HepG2 (cell line): Measurements from ENCODE around the gene EMC10. TPM values are rescaled to one million over a fixed set of nuclear protein-coding genes. Genes with fewer than 3 reads are reported as not detected.
A peak's percentile ranks its signal among the peaks of the same experiment; 100 is the strongest.

Experiments used
- DPF2 ChIP-seq: sonication (generic); formaldehyde crosslinking; IDR thresholded peaks from 2 replicates; pipeline ENCODE4 v1.4.0; 2020; ENCODE audit warnings: mild to moderate bottlenecking, low read depth, missing genetic modification reagents, borderline replicate concordance
- ELF1 ChIP-seq: sonication (generic); formaldehyde crosslinking; IDR thresholded peaks from 2 replicates; pipeline ENCODE4 v1.4.0; 2020; ENCODE audit warnings: missing genetic modification reagents
- ELF3 ChIP-seq: IDR thresholded peaks from 2 replicates; pipeline ENCODE4 v1.6.1; 2016; ENCODE audit warnings: missing genetic modification reagents, missing compliant biosample characterization
- FOXJ3 ChIP-seq: sonication (generic); formaldehyde crosslinking; IDR thresholded peaks from 2 replicates; pipeline ENCODE4 v1.4.0; 2020; ENCODE audit warnings: missing genetic modification reagents, mild to moderate bottlenecking, borderline replicate concordance
- KDM2A ChIP-seq: sonication (generic); formaldehyde crosslinking; IDR thresholded peaks from 2 replicates; pipeline ENCODE4 v1.4.0; 2020; ENCODE audit warnings: low read depth, missing genetic modification reagents, borderline replicate concordance
- MIER2 ChIP-seq: IDR thresholded peaks from 2 replicates; pipeline ENCODE4 v1.6.1; 2016; ENCODE audit warnings: missing biosample characterization, missing genetic modification reagents
- MXI1 ChIP-seq: IDR thresholded peaks from 3 replicates; pipeline ENCODE4 v1.6.1; 2012; ENCODE audit warnings: low read depth, low read length, inconsistent platforms, borderline replicate concordance
- PRMT3 ChIP-seq: sonication (generic); formaldehyde crosslinking; IDR thresholded peaks from 2 replicates; pipeline ENCODE4 v1.8.1; 2022; ENCODE audit warnings: low read depth, mild to moderate bottlenecking, moderate library complexity, missing genetic modification reagents, borderline replicate concordance
- RBFOX2 ChIP-seq: fragments of 200-400 bp; formaldehyde crosslinking; IDR thresholded peaks from 2 replicates; pipeline ENCODE4 v1.6.1; 2017; ENCODE audit warnings: low read depth, mild to moderate bottlenecking, low read length
- SCMH1 ChIP-seq: sonication (generic); formaldehyde crosslinking; IDR thresholded peaks from 2 replicates; pipeline ENCODE4 v1.9.0; 2021; ENCODE audit warnings: missing genetic modification reagents, mild to moderate bottlenecking, borderline replicate concordance
- SP2 ChIP-seq: sonication (generic); formaldehyde crosslinking; IDR thresholded peaks from 2 replicates; pipeline ENCODE4 v1.5.1; 2020; ENCODE audit warnings: mild to moderate bottlenecking, missing genetic modification reagents
- TOE1 ChIP-seq: sonication (generic); formaldehyde crosslinking; IDR thresholded peaks from 2 replicates; pipeline ENCODE4 v1.4.0; 2020; ENCODE audit warnings: mild to moderate bottlenecking, missing genetic modification reagents
- ZFY ChIP-seq: sonication (generic); formaldehyde crosslinking; IDR thresholded peaks from 2 replicates; pipeline ENCODE4 v1.4.0; 2020; ENCODE audit warnings: missing genetic modification reagents
- ZKSCAN8 ChIP-seq: IDR thresholded peaks from 2 replicates; pipeline ENCODE4 v1.6.1; 2016; ENCODE audit warnings: borderline replicate concordance, missing genetic modification reagents, missing compliant biosample characterization
- ZNF562 ChIP-seq: sonication (generic); formaldehyde crosslinking; IDR thresholded peaks from 2 replicates; pipeline ENCODE4 v1.8.0; 2022; ENCODE audit warnings: missing genetic modification reagents, borderline replicate concordance
- ZNF816 ChIP-seq: sonication (generic); formaldehyde crosslinking; IDR thresholded peaks from 2 replicates; pipeline ENCODE4 v1.8.0; 2022; ENCODE audit warnings: missing genetic modification reagents, mild to moderate bottlenecking, borderline replicate concordance
- ZNF879 ChIP-seq: sonication (generic); formaldehyde crosslinking; IDR thresholded peaks from 2 replicates; pipeline ENCODE4 v1.8.1; 2023; ENCODE audit warnings: missing genetic modification reagents
- ZSCAN31 ChIP-seq: sonication (generic); formaldehyde crosslinking; IDR thresholded peaks from 2 replicates; pipeline ENCODE4 v1.5.0; 2020; ENCODE audit warnings: low read depth, mild to moderate bottlenecking, missing genetic modification reagents
- polyA plus RNA-seq, 8 experiments: library from polyadenylated mRNA; depleted of rRNA in 3 of 8; stranded (reverse) in 7 of 8; unstranded in 1 of 8; fragments of >200 nt; fragmentation: Illumina TruSeq in 4 of 8; extraction: Trizol in 4 of 8; gene quantifications; 2 replicates each; pipeline versions ENCODE4 v1.2.1 to v1.2.3, GENCODE V29; 2011 to 2016; ENCODE audit warnings: low read depth in 4 of 8, missing spikeins in 1 of 8, mixed read lengths in 1 of 8; ENCODE audit not compliant: insufficient read depth in 1 of 8
- total RNA-seq, 5 experiments: library from RNA; depleted of rRNA; stranded (reverse); fragments of >200 nt; fragmentation: Illumina TruSeq; extraction: Trizol; gene quantifications; 2 replicates each; pipeline ENCODE4 v1.2.3, GENCODE V29; 2016; ENCODE audit warnings: low read depth in 1 of 5
- TF ChIP-seq, protein P1 (sequence below): sonication (generic); formaldehyde crosslinking; IDR thresholded peaks from 2 replicates; pipeline ENCODE4 v1.4.0; 2020; ENCODE audit warnings: missing genetic modification reagents
- TF ChIP-seq, protein P2 (sequence below): sonication (generic); formaldehyde crosslinking; IDR thresholded peaks from 2 replicates; pipeline ENCODE4 v1.9.0; 2022; ENCODE audit warnings: missing genetic modification reagents, mild to moderate bottlenecking, borderline replicate concordance
- TF ChIP-seq, protein P3 (sequence below): sonication (generic); formaldehyde crosslinking; conservative IDR thresholded peaks from 2 replicates; pipeline ENCODE4 v1.4.0; 2020; ENCODE audit warnings: missing genetic modification reagents
- TF ChIP-seq, protein P4 (sequence below): sonication (generic); formaldehyde crosslinking; IDR thresholded peaks from 2 replicates; pipeline ENCODE4 v1.4.0; 2020; ENCODE audit warnings: mild to moderate bottlenecking, missing genetic modification reagents
- TF ChIP-seq, protein P5 (sequence below): IDR thresholded peaks from 2 replicates; pipeline ENCODE4 v1.6.1; 2012; ENCODE audit warnings: inconsistent platforms

EMC10 gene
- total and polyA plus RNA-seq, 2 of the 13 experiments (the other 11 are each of a cell fraction or from before 2014, with no cell fraction given), result not detected

DNA sequence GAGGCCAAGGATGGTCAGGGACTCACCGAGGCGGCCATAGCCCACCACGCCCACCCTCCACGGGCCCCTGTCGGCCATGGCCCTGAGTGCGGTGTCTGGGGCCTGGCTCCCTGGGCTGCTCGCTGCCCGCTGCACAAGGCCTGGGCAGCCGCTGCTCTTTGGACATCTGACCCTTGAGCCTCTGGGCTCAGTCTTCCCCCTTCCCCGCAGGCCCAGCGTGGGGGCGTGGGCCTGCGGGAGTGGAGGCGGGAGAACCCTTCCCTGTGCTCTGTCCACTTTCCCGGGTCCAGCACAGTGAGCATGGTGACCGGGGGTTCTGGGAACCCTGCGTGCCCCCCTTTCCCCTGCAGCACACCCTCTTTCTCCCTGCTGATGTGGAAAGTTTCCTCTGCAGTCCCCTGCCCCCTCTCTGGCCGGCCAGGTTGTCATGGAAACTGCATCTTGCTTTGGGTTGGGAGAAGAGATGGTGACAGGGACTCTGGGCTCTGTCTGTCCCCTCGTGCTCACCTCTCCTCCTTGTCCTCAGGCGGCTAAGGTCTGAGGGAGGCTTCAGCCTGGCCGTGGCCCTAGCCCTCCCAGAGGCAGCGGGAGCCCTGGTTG, 37.5 kb downstream of the EMC10 start, which contains the start of gene ASPDH (continued):
- TF ChIP-seq, protein P1, sequence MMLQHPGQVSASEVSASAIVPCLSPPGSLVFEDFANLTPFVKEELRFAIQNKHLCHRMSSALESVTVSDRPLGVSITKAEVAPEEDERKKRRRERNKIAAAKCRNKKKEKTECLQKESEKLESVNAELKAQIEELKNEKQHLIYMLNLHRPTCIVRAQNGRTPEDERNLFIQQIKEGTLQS (CRISPR knock-in tag), result no peak
- TF ChIP-seq TOE1 (CRISPR knock-in tag) (no peak), RBFOX2 (peak; percentile 77), SCMH1 (CRISPR knock-in tag) (no peak), ZNF562 (CRISPR knock-in tag) (no peak), KDM2A (CRISPR knock-in tag) (peak; percentile 34; the same call in 1 of the 2 replicates), ZNF816 (CRISPR knock-in tag) (no peak), FOXJ3 (CRISPR knock-in tag) (no peak), MIER2 (no peak), ZNF879 (CRISPR knock-in tag) (no peak), MXI1 (no peak), DPF2 (CRISPR knock-in tag) (0 out of 2 replicates have a peak, but pooled peaks have one; percentile 28), ZFY (CRISPR knock-in tag) (peak; percentile 67), ZSCAN31 (CRISPR knock-in tag) (no peak), ZKSCAN8 (CRISPR knock-in tag) (no peak), SP2 (CRISPR knock-in tag) (no peak), ELF3 (CRISPR knock-in tag) (0 out of 2 replicates have a peak, but pooled peaks have one; percentile 13), ELF1 (CRISPR knock-in tag) (0 out of 2 replicates have a peak, but pooled peaks have one; percentile 13), PRMT3 (CRISPR knock-in tag) (no peak)
- TF ChIP-seq, protein P2, sequence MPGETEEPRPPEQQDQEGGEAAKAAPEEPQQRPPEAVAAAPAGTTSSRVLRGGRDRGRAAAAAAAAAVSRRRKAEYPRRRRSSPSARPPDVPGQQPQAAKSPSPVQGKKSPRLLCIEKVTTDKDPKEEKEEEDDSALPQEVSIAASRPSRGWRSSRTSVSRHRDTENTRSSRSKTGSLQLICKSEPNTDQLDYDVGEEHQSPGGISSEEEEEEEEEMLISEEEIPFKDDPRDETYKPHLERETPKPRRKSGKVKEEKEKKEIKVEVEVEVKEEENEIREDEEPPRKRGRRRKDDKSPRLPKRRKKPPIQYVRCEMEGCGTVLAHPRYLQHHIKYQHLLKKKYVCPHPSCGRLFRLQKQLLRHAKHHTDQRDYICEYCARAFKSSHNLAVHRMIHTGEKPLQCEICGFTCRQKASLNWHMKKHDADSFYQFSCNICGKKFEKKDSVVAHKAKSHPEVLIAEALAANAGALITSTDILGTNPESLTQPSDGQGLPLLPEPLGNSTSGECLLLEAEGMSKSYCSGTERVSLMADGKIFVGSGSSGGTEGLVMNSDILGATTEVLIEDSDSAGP, result 0 out of 2 replicates have a peak, but pooled peaks have one; percentile 30
- TF ChIP-seq, protein P3, sequence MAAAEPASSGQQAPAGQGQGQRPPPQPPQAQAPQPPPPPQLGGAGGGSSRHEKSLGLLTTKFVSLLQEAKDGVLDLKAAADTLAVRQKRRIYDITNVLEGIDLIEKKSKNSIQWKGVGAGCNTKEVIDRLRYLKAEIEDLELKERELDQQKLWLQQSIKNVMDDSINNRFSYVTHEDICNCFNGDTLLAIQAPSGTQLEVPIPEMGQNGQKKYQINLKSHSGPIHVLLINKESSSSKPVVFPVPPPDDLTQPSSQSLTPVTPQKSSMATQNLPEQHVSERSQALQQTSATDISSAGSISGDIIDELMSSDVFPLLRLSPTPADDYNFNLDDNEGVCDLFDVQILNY (CRISPR knock-in tag), result no peak
- TF ChIP-seq, protein P4, sequence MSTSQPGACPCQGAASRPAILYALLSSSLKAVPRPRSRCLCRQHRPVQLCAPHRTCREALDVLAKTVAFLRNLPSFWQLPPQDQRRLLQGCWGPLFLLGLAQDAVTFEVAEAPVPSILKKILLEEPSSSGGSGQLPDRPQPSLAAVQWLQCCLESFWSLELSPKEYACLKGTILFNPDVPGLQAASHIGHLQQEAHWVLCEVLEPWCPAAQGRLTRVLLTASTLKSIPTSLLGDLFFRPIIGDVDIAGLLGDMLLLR, result no peak
- TF ChIP-seq, protein P5, sequence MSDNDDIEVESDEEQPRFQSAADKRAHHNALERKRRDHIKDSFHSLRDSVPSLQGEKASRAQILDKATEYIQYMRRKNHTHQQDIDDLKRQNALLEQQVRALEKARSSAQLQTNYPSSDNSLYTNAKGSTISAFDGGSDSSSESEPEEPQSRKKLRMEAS, result peak; percentile 13; the same call in 1 of the 2 replicates
